ENCODE measurements around the gene SLC12A7. TPM values are rescaled to one million over a fixed set of nuclear protein-coding genes. Genes with fewer than 3 reads are reported as not detected.

Gene SLC12A7
- total RNA-seq, 1 donor from 2014 or later: 147 TPM

DNA sequence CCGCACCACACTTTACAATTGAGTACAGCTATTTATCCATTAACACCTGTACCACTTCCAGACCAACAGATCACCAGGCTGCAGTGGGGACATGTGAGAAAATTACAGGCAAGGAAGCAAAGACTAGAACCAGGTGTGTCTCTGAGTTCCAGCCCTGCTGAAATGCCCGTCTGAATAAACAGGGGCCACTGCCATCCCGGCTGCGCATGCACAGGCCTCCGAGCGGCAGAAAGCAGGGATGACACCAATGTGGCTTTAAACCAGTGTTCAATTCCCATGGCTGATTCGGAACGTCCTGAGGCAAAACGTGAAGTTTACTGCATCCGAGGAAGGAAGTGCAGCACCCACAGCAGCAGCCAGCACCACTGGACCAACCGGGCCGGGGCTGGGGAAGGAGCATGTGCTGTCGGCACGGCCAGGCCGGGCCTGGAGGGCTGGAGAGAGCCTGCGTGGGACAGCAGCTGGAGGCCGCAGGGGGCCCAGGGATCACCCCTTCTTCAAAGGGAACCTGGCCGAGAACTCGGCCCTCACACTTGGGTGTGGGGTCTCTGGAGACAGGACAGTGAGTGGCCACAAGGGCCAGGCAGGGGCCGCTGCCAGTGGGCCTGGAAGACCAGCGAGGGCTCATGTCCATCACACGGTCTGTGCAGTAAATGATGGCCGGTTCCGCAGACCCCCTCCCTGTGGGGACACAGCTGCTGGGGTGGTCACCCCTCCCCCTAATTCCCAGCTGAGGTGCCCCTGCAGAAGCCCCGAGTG is 33.0 kb upstream of the SLC12A7 start:
- no peaks in the 10 kb centered on the region for H3K36me3 Mint-ChIP-seq (ENCODE audit: unreplicated experiment)
- H3K27ac Mint-ChIP-seq (ENCODE audit: unreplicated experiment): no peak overlapping the region

DNA sequence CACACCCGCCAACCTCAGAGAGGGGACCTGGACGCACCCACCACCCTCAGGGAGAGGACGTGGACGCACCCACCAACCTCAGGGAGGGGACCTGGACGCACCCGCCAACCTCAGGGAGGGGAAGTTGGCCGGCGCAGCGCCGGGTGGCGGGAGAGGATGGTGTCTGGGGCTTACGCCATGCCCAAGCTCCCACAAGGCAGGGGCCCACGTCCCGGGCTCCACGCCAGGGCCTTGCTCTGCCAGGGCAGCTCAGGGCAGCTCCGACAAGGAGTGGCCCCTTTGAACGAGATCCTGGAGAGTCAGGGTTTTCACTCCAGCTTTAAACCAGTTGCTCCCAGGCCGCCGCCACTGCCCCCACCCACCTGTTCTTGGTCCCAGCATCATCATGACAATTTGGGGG is 32.2 kb upstream of the SLC12A7 start:
- Mint-ChIP-seq H3K9me3 (ENCODE audit: unreplicated experiment) (peaks cover 2% of the 10 kb centered on the region), H3K27ac (ENCODE audit: unreplicated experiment) (no peak overlapping the region), H3K4me1 (ENCODE audit: low read depth, unreplicated experiment) (peaks cover 7% of the 10 kb centered on the region), H3K4me3 (ENCODE audit: unreplicated experiment) (no peak overlapping the region), H3K36me3 (ENCODE audit: unreplicated experiment) (no peaks in the 10 kb centered on the region), H3K27me3 (ENCODE audit: unreplicated experiment) (peaks cover 2% of the 10 kb centered on the region)
- peak; percentile 12 for DNase-seq
- TF ChIP-seq, protein P1, sequence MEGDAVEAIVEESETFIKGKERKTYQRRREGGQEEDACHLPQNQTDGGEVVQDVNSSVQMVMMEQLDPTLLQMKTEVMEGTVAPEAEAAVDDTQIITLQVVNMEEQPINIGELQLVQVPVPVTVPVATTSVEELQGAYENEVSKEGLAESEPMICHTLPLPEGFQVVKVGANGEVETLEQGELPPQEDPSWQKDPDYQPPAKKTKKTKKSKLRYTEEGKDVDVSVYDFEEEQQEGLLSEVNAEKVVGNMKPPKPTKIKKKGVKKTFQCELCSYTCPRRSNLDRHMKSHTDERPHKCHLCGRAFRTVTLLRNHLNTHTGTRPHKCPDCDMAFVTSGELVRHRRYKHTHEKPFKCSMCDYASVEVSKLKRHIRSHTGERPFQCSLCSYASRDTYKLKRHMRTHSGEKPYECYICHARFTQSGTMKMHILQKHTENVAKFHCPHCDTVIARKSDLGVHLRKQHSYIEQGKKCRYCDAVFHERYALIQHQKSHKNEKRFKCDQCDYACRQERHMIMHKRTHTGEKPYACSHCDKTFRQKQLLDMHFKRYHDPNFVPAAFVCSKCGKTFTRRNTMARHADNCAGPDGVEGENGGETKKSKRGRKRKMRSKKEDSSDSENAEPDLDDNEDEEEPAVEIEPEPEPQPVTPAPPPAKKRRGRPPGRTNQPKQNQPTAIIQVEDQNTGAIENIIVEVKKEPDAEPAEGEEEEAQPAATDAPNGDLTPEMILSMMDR (IDR thresholded peaks at IDR 0.05; ENCODE audit: partially characterized antibody, unreplicated experiment): no peak

More for the DNA sequence above, 33.0 kb upstream of the SLC12A7 start:
- DNase-seq: peak; percentile 13
- H3K4me3 Mint-ChIP-seq (ENCODE audit: unreplicated experiment): no peak overlapping the region
- TF ChIP-seq, protein P1 (IDR thresholded peaks at IDR 0.05; ENCODE audit: partially characterized antibody, unreplicated experiment): no peak
- peaks cover 7% of the 10 kb centered on the region for H3K4me1 Mint-ChIP-seq (ENCODE audit: low read depth, unreplicated experiment)
- H3K27me3 Mint-ChIP-seq (ENCODE audit: unreplicated experiment): peaks cover 2% of the 10 kb centered on the region
- H3K9me3 Mint-ChIP-seq (ENCODE audit: unreplicated experiment): peaks cover 2% of the 10 kb centered on the region

DNA sequence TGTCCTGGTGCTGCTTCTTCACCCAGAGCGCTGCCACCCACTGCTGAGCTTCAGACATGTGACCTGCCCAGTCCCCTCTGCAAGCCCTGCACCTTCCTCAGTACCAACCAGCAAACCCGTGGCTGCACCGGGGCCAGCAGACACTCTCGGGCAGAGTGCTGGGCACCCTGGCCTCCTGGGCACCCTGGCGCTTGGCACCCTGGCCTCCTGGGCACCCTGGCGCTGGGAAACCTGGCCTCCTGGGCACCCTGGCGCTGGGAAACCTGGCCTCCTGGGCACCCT is 31.7 kb upstream of the SLC12A7 start:
- Mint-ChIP-seq H3K9me3 (ENCODE audit: unreplicated experiment) (peaks cover 2% of the 10 kb centered on the region), H3K4me3 (ENCODE audit: unreplicated experiment) (no peak overlapping the region), H3K27me3 (ENCODE audit: unreplicated experiment) (peaks cover 2% of the 10 kb centered on the region), H3K4me1 (ENCODE audit: low read depth, unreplicated experiment) (peaks cover 7% of the 10 kb centered on the region), H3K27ac (ENCODE audit: unreplicated experiment) (no peak overlapping the region), H3K36me3 (ENCODE audit: unreplicated experiment) (no peaks in the 10 kb centered on the region)
- no peak for DNase-seq
- TF ChIP-seq, protein P1 (IDR thresholded peaks at IDR 0.05; ENCODE audit: partially characterized antibody, unreplicated experiment): no peak

DNA sequence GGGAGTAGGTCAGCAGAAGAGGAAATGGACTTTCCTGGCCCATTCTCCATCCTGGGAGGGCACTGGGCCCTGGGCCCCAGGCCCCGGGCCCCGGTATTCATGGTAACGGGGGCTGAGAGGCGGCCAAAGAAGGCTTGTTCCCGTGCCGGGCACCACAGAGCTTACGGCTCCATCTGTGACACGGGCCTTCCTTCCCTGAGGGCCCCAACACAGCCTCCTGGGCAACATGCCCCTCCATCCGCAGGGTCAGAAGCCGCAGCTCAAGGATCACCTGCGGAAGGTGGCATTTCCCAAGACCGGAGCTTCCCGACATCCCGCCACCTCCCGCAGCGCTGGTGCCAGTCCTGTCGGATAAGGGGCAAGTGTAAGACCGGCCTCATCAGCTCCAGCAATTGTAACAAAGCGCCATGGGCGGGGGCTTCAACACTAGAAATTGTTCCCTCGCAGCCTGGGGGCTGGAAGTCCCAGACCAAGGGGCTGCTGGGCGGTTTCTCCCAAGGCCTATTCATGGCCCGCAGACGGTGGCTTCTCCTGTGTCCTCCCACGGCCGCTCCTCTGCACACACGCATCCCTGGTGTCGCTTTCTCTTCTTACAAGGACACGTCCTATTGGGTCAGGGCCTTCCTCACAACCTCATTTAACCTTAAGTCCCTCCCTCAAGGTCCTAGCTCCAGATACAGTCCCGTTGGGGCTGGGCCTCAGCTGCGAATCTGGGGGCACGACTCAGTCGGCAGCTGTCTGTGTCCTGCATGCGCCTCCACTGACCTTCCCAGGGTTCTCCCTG is 31.2 kb upstream of the SLC12A7 start:
- Mint-ChIP-seq H3K27me3 (ENCODE audit: unreplicated experiment) (peaks cover 2% of the 10 kb centered on the region), H3K4me3 (ENCODE audit: unreplicated experiment) (no peak overlapping the region), H3K27ac (ENCODE audit: unreplicated experiment) (no peak overlapping the region), H3K36me3 (ENCODE audit: unreplicated experiment) (no peaks in the 10 kb centered on the region), H3K4me1 (ENCODE audit: low read depth, unreplicated experiment) (peaks cover 7% of the 10 kb centered on the region), H3K9me3 (ENCODE audit: unreplicated experiment) (peaks cover 3% of the 10 kb centered on the region)
- peak; percentile 12 for DNase-seq
- TF ChIP-seq, protein P1 (IDR thresholded peaks at IDR 0.05; ENCODE audit: partially characterized antibody, unreplicated experiment): no peak

- Mint-ChIP-seq H3K27ac (ENCODE audit: unreplicated experiment) (no peak overlapping the region), H3K36me3 (ENCODE audit: unreplicated experiment) (no peaks in the 10 kb centered on the region), H3K4me1 (ENCODE audit: low read depth, unreplicated experiment) (peaks cover 7% of the 10 kb centered on the region), H3K27me3 (ENCODE audit: unreplicated experiment) (peaks cover 2% of the 10 kb centered on the region), H3K4me3 (ENCODE audit: unreplicated experiment) (no peak overlapping the region), H3K9me3 (ENCODE audit: unreplicated experiment) (peaks cover 4% of the 10 kb centered on the region)
- TF ChIP-seq, protein P1 (IDR thresholded peaks at IDR 0.05; ENCODE audit: partially characterized antibody, unreplicated experiment): no peak
- DNase-seq: peak; percentile 20
Observed at GRCh38 chr5:1141834-1142233, 30.0 kb upstream of the SLC12A7 start.
